Medulla oblongata (tissue), 1 donor: ENCODE measurements around the gene CTNNA3.
"Not testable (repeated sequence)": the region's sequence is repeated elsewhere in the genome, so short reads cannot be mapped to it uniquely, and the experiment has no call there.

Source experiments
- DNase-seq: peaks from one replicate; pipeline ENCODE4 v3.0.0-alpha.2; 2015; ENCODE audit errors: extremely low spot score

CTNNA3 gene

GRCh38 chr10:67696029-67696428 lies at the start of gene CTNNA3:
CTNNA3 (minus strand) TSS chr10:67696195.
- peak; percentile 28 for DNase-seq

- DNase-seq: no peak
Measured at GRCh38 chr10:67735430-67735829, 39.4 kb upstream of the CTNNA3 start.

GRCh38 chr10:67733511-67733910 lies 37.5 kb upstream of the CTNNA3 start:
- DNase-seq: no peak

- DNase-seq: no peak
Measured at GRCh38 chr10:67725567-67725966, 29.6 kb upstream of the CTNNA3 start.

- DNase-seq: no peak
Measured at GRCh38 chr10:67723601-67724000, 27.6 kb upstream of the CTNNA3 start.

GRCh38 chr10:67722113-67722512 lies 26.1 kb upstream of the CTNNA3 start:
- DNase-seq: no peak

- not testable (repeated sequence) for DNase-seq
Measured at GRCh38 chr10:67716455-67716854, 20.5 kb upstream of the CTNNA3 start.

- no peak for DNase-seq
Measured at GRCh38 chr10:67705921-67706320, 9.9 kb upstream of the CTNNA3 start.

- not testable (repeated sequence) for DNase-seq
Measured at GRCh38 chr10:67699613-67700270, 3.7 kb upstream of the CTNNA3 start.

GRCh38 chr10:67698164-67698563 lies 2.2 kb upstream of the CTNNA3 start:
- no peak for DNase-seq

- DNase-seq: peak; percentile 82
Measured at GRCh38 chr10:67697724-67698131, 1.7 kb upstream of the CTNNA3 start.

- DNase-seq: peak; percentile 21
Measured at GRCh38 chr10:67696679-67697078, 684 bp upstream of the CTNNA3 start.

- peak; percentile 38 for DNase-seq
Measured at GRCh38 chr10:67695555-67695954, 440 bp downstream of the CTNNA3 start.

GRCh38 chr10:67691861-67692260 lies 4.1 kb downstream of the CTNNA3 start:
- not testable (repeated sequence) for DNase-seq

- not testable (repeated sequence) for DNase-seq
Measured at GRCh38 chr10:67690540-67690939, 5.5 kb downstream of the CTNNA3 start.

GRCh38 chr10:67684140-67684539 lies 11.9 kb downstream of the CTNNA3 start:
- DNase-seq: not testable (repeated sequence)

GRCh38 chr10:67678335-67678974 lies 17.5 kb downstream of the CTNNA3 start:
- no peak for DNase-seq

GRCh38 chr10:67676208-67676825 lies 19.7 kb downstream of the CTNNA3 start:
- peak; percentile 68 for DNase-seq

GRCh38 chr10:67670401-67670800 lies 25.6 kb downstream of the CTNNA3 start:
- no peak for DNase-seq

GRCh38 chr10:67669978-67670377 lies 26.0 kb downstream of the CTNNA3 start:
- peak; percentile 62 for DNase-seq

- DNase-seq: no peak
Measured at GRCh38 chr10:67668448-67668847, 27.5 kb downstream of the CTNNA3 start.

- no peak for DNase-seq
Measured at GRCh38 chr10:67667035-67667425, 29.0 kb downstream of the CTNNA3 start.

GRCh38 chr10:67666416-67667034 lies 29.5 kb downstream of the CTNNA3 start:
- peak; percentile 86 for DNase-seq
